Inferior parietal cortex (tissue), 1 donor: ENCODE results near the gene AP4E1.
"Not testable (repeated sequence)": the region's sequence is repeated elsewhere in the genome, so short reads cannot be mapped to it uniquely, and the experiment has no call there.

ENCODE experiments used
- DNase-seq: peaks from one replicate; pipeline ENCODE4 v3.0.0-alpha.2; 2016; ENCODE audit errors: extremely low spot score

Gene AP4E1

DNA sequence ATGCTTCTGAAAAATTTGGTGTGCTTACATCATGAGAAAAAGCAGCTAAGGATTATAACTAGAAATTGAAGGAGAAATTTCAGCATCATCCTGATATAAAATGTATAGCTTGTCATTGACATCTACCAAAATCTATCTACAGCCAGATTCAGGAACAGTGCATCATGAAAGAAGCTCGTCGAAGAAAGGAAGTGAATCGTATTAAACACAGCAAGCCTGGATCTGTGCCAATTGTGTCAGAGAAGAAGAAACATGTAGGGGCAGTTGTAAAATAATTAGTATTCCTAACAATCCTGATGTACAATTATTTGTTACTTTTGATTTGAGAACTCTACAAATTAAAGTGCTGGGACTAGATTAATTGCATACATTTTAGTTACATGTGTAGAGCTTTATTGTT, 37.2 kb downstream of the AP4E1 start:
- DNase-seq: no peak

DNA sequence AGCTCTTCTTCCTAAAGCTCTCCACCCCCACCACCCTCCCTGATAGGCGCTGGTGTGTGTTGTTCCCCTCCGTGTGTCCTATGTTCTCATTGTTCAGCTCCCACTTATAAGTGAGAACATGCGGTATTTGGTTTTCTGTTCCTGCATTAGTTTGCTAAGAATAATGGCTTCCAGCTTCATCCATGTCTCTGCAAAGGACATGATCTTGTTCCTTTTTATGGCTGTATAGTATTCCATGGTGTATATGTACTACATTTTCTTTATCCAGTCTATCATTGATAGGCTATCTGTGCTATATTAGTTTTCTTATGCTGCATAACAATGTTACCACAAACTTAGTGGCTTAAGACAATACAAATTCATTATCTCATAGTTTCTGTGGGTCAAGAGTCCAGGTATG, 42.3 kb downstream of the AP4E1 start:
- not testable (repeated sequence) for DNase-seq

GRCh38 chr15:50953302-50953701, 44.8 kb downstream of the AP4E1 start:
- no peak for DNase-seq

DNA sequence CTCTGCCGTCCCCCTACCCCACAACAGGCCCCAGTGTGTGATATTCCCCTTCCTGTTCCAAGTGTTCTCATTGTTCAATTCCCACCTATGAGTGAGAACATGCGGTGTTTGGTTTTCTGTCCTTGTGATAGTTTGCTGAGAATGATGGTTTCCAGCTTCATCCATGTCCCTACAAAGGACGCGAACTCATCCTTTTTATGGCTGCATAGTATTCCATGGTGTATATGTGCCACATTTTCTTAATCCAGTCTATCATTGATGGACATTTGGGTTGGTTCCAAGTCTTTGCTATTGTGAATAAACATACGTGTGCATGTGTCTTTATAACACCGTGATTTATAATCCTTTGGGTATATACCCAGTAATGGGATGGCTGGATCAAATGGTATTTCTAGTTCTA, 46.4 kb downstream of the AP4E1 start:
- DNase-seq: not testable (repeated sequence)

DNA sequence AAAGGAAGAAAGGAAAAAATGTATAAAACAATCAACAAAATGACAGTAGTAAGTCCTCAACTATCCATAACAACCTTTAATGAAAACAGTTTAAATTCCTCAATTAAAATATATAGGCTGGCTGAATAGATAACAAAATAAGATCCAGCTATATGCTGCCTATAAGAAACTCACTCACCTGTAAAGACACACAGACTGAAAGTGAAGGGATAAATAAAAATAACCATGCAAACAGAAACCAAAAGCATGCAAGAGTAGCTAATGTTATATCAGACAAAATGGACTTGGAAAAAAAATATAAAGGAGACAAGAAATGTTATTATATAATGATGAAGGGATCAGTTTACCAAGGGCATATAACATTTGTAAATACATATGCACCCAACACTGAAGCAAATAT, 51.2 kb downstream of the AP4E1 start:
- no peak for DNase-seq

DNA sequence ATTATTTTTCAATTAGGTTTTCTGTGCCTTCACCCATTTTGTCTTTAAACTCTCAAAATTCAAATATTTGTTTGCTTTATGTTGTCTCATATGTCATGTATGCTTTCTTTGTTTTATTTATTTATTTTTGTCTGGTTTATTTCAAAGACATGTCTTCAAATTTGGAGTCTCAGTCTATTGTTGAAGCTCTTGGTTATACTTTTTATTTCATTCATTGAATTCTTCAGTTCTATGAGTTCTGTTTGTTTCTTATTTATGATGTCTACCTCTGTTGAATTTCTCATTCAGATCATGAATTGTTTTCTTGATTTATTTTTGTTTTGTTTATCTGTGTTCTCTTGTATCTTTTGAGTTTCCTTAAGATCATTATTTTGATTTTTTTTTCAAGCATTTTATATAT, 55.6 kb downstream of the AP4E1 start:
- DNase-seq: no peak

GRCh38 chr15:50968353-50968752, 59.9 kb downstream of the AP4E1 start:
- no peak for DNase-seq

GRCh38 chr15:50970524-50970923, 62.0 kb downstream of the AP4E1 start:
- DNase-seq: no peak

DNA sequence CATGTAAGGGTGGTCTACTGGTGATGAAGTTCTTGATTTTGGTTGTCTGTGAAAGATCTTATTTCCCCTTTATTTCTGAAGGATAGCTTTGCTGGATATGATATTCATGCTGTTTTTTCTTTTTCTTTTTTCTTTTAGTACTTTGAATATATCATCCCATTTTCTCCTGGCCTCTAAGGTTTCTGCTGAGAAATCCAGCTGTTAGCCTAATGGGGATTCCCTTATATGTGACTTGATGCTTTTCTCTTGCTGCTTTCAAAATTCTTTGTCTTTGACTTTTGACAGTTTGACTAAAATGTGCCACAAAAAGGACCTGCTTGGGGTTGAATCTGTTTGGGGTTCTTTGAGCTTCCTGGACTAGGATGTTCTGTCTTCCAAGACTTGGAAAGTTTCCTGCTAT, 62.6 kb downstream of the AP4E1 start:
- no peak for DNase-seq

DNA sequence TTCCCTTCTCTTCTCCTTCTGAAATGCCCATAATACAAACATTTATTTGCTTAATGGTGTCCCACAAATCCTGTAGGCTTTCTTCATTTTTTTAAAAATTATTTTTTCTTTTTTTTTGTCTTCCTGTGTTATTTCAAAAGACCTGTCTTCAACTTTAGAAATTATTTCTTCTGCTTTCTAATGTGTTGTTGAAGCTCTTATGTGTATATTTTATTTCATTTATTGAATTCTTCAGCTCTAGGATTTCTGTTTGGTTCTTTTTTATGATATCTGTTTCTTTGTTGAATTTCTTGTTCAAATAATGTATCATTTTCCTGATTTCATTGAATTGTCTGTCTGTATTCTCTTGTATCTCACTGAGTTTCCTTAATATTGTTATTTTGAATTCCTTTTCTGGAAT, 63.1 kb downstream of the AP4E1 start:
- no peak for DNase-seq

DNA sequence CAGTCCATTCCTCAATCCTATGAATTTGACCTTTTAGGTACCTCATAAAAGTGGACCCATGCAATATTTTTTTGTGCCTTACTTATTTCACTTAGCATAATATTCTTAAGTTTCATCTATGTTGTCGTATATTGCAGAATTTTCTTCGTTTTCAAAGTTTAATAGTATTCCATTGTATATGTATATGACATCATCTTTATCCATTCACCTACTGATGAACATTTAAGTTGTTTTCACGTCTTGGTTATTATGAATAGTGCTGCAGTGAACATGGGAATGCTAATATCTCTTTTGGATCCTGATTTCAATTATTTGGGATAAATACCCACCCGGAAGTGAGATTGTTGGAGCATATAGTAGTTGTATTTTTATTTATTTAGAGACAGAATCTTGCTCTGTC, 65.1 kb downstream of the AP4E1 start:
- DNase-seq: no peak

- no peak for DNase-seq
Observed at GRCh38 chr15:50977162-50977561, 68.7 kb downstream of the AP4E1 start.

GRCh38 chr15:50978580-50978979, 70.1 kb downstream of the AP4E1 start:
- no peak for DNase-seq

GRCh38 chr15:50979041-50979440, 70.6 kb downstream of the AP4E1 start:
- DNase-seq: no peak

DNA sequence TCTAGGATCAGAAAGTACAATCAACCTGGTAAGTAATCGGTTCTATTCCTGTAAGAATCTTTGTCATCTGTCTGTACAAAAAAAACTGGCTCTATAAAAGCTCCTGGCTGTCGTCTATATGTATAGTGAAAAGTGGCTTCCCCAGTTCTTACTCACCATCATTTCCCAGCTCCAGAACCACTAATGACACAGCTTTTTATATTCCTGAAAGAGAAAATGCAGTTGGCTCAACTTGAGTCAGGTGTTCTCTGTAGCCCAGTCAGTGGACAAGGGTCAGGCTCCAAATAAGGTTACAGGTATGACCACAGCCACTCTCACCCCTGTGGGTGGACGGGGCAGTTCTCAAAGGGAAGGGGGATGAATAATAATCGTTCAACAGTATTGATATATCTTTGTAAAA, 85.1 kb downstream of the AP4E1 start:
- no peak for DNase-seq

GRCh38 chr15:50996641-50997040, 88.2 kb downstream of the AP4E1 start:
- DNase-seq: no peak

- DNase-seq: no peak
Observed at GRCh38 chr15:50997371-50998051, 89.0 kb downstream of the AP4E1 start.

DNA sequence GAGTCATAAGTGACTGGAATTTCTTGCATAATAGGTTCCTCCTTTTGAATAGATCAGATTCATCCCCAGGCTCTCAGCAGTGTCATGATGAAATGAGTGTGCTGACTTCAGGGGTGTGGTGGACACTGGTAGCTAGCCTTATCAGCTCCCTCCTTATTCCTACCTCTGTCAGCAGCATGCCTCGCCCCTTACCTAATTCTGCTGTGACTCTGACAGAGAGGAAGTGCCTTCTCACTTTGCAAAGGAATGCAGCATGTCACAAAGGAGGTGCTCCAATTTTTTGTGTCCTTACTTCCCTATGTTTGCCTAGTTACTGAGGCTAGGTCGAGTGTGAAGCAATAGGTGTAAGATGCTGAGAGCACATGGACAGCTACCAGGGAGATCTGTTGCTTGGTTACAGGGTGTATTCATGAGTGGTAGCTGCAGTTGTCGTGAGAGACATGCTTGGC, 95.6 kb downstream of the AP4E1 start:
- DNase-seq: peak; percentile 23

DNA sequence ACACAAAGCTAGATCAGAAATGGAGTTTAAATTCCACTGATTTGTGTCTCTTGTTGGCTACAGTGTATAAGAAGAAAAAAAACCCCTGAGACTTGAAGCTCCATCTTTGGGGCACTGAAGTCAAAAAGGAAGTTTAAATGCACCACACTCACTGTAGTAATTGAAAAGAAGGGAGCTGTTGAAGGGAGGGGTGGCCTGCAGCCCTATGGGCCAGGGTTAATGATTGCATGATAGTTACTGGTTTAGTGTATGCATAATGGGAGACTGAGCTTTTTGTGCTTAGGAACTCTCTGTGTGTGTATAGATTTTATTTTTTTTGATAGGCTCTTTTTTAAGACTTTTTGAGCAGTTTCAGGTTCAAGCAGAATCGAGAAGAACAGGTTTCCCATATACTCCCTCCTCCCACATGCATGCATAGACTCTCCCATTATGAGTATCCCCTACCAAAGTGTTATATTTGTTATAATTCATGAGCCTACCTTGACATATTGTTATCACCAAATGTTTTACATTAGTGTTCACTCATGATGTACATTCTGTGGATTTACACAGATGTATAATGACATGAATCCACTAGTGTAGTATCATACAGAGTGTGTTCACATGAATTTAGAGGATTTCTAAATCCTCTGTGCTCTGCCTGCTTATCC, 98.0 kb downstream of the AP4E1 start:
- no peak for DNase-seq

GRCh38 chr15:51007131-51007666, 98.7 kb downstream of the AP4E1 start:
- DNase-seq: no peak

GRCh38 chr15:51011212-51011611, 102.7 kb downstream of the AP4E1 start:
- no peak for DNase-seq

DNA sequence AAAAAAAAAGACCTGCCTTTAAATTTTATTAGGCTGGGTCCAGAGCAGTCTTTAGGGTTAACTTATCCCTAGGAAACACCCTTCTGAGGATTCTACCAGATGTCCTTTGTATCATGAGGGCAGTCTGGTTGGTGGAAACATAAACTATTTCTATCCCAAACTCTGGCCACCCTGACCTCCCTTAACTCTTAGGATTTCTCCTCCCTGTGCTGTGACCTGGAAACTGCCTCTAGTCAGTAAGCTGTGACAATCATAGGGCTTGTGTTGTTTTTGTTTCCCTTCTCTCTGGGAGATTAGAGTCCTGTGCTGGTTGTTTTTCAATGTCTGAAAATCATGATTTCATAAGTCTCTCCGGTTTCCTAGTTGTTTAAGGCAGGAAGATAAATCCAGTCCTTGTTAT, 108.1 kb downstream of the AP4E1 start:
- DNase-seq: no peak

GRCh38 chr15:51022206-51022605, 113.7 kb downstream of the AP4E1 start:
- peak; percentile 13 for DNase-seq
